NCI-H1930 (cell line): ENCODE data around the gene CSTF3.
"Not testable (repeated sequence)": the region's sequence is repeated elsewhere in the genome, so short reads cannot be mapped to it uniquely, and the experiment has no call there.

ENCODE experiments used
- DNase-seq, 2 experiments: peaks; one replicate each; lab custom pipeline; 2025; lab: John Stamatoyannopoulos, UW

CSTF3 gene

DNA sequence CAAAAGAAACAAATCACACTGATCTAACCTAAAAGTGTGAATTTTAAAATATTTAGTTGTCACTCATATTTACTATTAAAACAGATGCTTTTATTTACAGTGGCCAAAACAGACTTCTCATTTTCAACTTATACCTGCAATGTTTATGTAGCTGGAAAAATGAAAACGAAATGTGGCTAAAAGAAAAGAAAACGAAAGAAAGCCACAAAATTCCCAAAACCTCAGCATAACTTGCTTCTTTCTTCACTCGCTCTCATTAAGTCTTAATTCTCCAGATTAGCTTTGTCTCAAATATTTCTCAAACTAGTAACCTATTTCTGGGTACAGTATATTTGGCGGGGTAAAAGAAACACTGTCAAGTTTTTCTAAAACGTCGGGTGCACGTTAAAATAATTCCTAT, 693 bp downstream of the CSTF3 start:
- no peak for DNase-seq

DNA sequence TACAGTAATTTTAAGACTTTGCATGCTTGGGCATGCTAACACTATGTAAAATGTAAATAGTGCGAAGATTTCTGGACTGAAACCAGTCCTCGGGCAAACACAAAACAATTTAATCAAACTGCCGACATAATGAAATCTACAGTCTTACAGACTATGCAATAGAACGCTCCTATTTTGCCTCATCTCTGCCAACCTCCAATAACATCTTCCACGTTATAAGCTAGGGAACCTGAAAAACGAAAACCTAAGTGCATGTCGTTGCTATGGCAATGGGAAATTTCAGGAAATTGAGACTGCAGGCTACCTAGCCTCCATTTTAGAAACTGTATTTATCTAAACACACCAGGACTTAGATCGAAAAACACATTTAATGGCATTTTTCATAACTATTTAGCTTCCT, 1.1 kb downstream of the CSTF3 start:
- no peak for DNase-seq

DNA sequence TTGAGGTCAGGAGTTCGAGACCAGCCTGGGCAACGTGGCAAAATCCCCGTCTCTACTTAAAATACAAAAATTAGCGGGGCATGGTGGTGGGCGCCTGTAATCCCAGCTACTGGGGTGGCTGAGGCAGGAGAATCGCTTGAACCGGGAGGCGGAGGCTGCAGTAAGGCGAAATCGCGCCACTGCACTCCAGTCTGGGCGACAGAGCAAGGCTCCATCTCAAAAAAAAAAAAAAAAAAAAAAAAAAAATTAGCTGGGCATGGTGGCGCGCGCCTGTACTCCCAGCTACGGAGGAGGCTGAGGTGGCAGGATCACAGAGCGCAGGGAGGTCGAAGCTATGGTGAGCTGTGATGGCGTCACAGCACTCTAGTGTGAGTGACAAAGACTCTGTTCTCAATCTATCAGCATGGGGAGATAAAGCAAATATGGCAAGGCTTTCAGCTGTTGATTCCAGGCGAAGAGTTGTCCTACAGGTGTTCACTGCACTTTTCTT, 1.9 kb downstream of the CSTF3 start:
- not testable (repeated sequence) for DNase-seq

DNA sequence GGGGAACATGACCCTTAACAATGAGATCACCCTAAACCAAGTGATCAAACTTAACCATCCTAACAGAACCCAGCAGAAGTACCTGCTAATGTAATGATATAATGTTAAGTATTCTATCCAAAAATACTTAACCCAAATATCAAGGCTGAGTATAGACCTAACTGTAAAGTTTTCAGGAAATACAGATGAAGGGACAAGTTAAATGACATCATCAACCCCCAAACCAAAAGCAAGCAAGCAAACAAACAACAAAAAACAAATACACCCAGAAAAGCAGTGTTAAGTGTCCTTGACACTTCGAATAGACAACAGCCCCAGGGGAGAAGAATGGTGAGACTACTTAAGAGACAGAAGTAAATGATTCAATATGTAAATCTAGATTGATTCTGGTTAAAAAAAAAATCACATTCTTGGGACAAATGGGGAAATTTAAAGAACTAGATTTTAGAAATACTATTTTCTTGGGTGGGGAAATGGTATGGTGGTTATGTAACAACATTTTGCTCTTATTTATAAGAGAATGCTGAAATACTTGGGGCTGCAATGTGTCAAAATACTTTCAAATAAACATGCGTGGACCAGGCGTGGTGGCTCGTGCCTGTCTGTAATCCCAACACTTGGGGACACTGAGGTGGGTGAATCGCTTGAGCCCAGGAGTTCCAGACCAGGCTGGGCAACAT, 2.5 kb downstream of the CSTF3 start:
- no peak for DNase-seq

DNA sequence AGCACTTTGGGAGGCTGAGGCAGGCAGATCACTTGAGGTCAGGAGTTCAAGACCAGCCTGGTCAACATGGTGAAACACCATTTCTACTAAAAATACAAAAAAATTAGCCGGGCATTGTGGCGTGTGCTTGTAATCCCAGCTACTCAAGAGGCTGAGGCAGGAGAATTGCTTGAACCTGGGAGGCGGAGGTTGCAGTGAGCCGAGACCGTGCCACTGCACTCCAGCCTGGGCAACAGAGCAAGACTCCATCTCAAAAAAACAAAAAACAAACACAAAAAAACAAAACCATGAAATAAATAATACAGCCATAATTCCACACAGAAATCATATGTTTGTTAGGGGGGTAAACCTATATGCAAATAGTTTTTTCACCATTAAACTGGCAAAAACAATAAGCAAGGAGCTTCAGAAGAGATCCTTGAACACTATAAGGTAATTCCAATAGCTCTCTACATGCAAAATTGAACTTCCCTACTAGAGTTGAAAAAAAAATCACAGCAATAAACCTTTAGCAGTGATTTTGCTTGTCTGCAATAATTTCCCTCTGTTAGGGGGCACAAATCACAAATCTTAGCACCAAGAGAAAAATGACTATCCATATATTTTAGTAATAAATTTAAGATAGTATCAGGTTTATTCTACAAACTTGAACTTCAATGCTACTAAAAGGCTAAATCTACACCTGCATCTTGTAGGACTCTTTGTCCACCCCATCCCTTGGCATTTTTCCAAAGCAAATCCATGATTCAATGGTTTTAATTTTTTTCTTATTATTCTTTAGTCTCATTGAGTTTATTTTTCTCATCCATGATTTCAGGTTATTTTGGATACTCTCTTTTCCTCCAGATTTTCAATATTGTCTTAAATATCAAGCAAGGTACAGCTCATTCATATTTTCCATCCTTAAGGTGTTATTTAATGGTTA, 3.9 kb downstream of the CSTF3 start:
- DNase-seq: no peak

DNA sequence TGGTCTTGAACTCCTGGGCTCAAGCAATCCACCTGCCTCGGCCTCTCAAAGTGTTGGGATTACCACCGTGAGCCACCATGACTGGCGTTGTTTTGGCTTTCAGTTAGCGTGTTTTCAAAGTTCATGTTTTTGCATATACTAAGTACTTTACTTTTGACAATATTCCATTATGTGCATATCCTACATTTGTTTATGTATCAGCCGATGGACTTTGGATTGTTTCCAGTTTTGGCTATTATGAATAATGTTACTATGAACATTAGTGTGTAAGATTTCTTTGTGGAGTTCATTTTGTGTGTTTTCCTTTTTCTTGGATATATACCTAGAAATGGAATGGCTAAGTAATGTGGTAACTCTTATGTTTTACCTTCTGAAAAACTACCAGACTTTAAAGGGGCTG, 9.9 kb downstream of the CSTF3 start:
- no peak for DNase-seq

DNA sequence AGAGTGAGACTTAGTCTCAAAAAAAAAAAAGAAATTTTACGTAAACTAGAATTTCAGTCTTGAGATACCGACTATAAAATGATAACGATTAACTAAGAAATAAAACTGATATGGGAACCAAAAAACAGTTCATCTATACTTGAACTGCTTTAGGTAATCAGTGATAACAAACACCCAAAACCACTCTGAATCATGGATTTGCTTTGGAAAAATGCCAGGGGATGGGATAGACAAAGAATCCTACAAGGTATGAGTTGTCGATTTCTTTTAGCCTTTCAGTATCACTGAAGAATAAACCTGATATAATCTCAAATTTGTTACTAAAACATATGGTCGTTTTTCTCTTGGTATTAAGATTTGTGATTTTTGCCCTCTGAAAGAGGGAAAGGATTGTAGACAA, 13.7 kb downstream of the CSTF3 start:
- DNase-seq: no peak

DNA sequence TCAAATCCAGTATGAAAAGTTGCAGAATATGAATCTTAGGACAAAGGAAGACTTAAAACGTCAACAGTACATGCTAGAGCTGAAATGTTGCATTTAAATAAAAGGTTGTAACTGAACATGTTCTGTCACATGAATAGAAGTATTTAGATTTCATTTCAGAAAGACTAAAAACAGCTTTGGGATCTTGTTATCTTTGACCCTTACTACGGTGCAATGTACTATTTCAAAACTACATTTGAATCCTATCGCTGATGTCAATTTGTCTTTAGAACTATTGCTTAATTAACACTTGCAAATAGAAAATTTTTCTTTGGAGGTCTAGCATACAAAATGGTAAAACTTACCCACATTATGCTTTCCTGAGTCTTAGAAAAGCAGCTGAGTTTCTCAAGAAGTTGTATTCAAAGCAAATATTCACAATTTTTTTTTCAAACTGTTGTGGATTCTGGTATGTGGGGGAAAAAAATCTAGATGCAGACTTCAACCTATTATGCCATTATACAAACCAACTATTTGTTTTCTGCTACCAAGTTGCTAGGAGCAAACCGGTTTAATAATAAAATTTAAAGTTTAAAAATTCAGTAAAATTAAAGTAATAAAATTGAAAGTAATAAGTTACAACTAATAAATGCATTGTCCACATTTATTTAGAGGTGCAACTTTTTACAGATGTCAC, 25.4 kb downstream of the CSTF3 start:
- no peak for DNase-seq

DNA sequence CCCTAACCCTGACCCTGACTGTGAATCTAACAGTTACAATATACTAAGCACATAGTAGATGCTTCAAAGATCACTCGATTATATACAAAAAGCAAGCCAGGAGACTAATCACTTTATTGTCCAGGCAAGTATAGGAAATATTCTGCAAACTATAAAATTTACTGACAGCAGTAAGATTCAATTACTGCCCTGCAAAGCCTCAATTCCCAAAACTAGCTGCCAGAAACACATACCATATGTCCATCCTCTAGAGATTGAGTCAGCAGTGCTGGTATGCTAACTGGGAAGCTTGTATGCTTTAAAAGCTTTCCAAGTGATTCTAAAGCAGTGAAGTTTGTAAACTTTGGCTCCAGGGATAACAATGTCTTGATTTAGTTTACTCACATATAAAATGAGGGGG, 26.1 kb downstream of the CSTF3 start:
- DNase-seq: no peak

DNA sequence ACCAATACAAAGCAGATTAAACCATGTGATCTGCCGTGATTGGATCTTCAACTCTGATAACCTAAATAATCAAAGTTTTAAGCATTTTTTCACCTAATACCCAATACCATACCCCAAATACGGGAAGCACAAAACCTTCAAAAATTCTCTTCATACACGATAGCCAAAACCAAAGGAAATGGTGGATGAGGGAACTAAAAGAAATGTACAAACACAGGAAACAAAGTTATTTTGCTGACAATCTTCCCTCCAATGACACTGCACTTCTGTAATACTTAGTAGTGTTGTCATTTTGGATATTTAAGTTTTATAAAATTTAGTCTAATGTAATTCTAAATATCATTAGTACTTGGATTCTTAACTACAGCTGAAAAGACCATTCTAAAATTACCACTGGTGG, 27.0 kb downstream of the CSTF3 start:
- no peak for DNase-seq

DNA sequence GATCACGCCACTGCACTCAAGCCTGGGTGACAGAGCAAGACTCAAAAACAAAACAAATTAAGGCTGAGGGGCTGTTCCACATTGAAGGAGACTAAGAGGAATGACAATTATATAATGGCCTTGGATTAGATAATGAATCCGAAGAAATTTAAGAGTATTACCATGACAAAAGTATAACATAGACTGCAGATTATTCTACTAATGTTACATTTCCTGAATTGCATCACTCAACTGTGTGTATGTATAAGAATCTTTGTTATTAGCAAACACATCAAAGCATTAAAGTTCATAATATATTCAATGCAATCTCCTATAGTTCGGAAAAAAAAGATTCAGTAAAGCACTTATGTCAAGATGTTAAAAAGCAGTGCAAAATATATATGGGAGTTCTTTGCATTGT, 27.5 kb downstream of the CSTF3 start:
- no peak for DNase-seq

DNA sequence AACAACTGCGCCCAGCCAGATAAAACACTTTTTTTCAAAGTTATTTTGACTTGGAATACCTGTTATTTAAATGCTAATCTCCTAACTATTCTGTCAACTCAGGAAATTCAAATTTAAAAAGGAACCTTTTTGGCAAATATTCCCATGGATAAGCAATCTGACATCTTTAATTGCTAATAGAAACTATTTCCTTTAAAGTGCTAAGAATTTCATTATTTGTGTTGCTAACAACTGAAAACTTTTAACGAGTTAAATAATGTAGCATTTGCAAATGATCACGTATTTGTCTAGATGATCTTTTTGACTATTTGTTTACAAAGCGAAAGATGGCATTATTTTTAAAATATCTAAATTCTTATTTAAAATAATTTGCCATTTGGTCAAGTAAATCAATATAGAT, 28.8 kb downstream of the CSTF3 start:
- no peak for DNase-seq

DNA sequence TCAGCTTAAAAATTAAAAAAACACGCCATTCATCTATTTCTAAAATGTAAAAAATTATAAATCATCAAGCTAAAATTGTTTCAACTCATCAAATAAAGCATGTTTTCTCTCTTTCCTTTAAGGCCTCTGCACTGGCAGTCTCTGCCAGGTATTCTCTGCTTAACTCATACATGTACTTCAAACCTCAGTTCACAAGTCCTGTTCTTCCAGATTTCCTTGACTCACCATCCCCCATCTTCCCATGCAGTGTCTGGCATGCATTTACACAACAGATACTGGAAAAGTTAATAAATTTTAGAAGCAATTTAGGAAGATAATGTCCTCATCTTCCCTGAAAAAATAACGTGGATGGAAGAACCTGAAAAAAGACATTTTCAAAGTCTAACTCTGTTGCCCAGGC, 32.5 kb downstream of the CSTF3 start:
- no peak for DNase-seq

DNA sequence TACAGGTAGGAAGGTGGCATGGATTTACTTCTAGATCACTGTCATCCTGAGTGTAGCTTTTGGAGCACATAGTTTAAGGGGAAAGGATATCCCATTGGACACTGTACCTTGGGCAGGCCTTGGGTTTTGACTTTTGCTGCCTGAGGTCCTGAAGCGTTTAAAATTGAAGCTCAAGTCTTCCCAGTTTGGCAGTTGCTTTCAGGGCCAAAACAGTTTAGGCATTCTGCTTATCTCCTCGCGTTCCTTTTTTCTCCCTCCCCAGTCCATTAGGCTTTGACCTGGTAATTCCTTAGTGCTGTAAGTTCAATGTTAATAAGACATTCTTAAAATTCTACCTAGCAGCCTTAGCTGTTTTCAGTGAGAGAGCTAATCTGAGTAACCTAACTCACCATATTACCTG, 35.7 kb downstream of the CSTF3 start:
- no peak for DNase-seq

DNA sequence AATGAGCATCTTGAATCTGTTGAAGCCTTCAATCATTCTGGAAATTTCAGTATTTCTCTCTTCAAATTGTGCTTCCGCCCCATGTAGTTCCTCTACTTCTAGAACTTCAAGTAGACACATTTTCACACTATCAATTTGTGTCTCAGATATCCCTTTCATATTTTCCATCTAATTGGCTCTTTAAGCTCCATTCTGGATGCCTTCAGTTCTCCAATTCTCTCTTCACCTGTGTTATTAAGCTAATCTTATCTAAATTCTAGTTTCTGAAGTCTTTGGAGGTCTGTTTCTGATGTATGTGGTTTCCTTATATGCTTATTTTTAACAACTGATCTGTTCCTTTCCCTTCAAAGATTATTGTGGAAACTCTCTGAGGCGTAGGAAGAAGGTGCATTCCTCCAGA, 36.3 kb downstream of the CSTF3 start:
- no peak for DNase-seq

DNA sequence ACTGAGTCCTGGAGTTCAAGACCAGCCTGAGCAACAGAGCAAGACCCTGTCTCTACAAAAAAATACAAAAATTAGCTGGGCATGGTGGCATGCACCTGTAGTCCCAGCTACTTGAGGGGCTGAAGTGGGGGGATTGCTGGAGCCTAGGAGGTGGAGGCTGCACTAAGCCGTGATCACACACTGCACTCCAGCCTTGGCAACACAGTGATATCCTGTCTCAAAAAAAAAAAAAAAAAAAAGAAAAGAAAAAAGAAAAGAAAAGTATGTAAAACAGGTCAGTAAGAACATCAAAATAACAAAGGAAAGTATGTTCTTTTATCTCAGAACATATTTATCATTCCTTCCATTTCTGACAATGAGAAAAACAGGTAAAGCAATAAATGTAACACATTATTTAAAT, 38.6 kb downstream of the CSTF3 start:
- DNase-seq: not testable (repeated sequence)

DNA sequence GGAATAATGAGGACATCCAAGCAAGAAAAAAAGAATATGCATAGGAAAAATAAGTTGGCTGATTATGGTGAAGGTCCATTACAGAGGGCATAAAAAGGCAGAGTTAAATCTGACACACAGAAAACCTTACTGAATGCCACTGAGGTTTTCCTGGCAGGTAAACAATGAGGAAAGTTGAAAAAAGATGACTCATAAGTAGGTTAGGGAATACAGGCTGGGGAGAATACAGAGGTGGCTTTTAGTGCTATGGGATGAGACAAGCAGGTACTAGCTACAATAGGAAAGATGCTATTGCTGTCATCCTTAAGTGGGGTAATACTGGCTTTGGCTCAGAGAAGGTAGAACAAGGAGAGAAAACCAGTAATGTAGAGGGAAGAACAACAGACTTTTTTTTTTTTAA, 44.7 kb downstream of the CSTF3 start:
- DNase-seq: no peak

DNA sequence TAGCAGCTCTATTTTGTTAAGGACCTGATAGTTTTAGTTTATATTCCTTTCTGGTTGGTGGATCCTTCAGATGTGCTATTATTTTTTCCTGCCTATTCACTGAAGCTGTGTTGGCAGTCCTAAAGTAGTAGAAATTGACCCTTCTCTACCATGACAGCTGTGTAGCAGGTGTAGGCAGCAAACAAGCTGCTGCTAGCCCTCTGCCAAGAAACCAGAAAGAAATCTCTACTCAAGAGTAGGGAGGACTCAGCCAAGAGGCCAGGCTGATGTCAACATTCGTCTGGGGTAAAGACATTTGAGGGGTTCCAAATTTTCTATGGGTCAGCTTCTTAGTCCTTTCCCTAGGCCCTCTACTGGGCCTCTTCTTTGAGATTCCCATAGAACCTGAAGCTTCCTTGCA, 51.2 kb downstream of the CSTF3 start:
- DNase-seq: no peak

DNA sequence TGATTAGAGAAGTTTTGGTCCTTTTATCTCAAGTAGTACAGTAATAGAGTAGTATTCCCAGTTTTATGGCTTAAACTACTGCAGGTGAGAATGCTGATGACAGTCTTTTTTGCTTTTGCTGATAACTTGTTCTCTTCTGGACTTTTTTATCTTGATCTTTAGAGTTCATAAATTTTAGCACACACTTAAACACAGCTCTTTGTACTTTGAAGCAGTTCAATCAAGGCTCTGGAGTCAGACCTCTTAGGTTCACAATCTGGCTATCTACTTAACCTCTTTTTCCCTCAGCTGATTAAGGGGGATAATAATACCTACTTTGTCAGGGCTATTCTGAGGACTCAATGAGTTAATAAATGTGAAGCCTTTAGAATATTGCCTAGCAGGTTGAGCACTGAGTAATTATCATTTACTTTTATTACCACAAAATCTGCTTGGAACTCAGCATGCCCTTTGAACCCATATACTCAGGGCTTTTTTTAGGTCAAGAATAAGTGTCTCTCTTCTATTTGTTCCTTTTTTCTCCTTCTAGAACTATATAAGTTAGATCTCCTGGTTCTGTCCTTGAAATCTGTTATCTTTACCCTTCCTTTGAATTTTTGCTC, 51.9 kb downstream of the CSTF3 start:
- no peak for DNase-seq

DNA sequence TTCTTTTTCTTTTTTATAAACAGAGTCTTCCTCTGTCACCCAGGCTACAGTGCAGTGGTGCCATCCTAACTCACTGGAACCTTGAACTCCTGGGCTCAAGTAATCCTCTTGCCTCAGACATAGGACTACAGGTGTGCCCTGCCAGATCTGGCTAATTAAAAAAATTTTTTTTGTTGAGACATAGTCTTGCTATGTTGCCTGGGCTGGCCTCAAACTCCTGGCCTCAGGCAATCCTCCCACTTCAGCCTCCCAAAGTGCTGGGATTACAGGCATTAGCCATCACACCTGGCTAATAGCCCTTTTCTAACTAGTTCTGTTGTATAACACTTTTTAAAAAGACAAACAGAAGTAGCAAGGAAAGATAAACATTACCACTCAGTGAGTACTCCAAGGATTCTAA, 57.4 kb downstream of the CSTF3 start:
- no peak for DNase-seq

DNA sequence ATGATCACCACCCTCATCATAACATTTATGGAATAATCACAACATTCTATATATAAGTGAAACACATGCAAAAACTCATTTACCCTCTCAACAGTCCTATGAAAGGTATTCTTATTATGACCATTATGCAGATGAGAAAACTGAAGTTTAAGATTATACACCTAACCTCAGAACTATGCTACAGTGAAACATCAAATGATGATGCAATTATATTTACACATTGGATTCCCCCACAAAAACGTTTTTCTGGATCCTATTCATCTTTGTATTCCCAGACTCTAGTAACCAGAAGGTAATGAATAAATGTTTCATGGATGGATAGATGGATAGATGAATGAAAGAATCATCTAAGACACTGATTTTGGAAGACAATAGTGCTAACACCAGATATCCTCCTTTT, 67.1 kb downstream of the CSTF3 start:
- no peak for DNase-seq

DNA sequence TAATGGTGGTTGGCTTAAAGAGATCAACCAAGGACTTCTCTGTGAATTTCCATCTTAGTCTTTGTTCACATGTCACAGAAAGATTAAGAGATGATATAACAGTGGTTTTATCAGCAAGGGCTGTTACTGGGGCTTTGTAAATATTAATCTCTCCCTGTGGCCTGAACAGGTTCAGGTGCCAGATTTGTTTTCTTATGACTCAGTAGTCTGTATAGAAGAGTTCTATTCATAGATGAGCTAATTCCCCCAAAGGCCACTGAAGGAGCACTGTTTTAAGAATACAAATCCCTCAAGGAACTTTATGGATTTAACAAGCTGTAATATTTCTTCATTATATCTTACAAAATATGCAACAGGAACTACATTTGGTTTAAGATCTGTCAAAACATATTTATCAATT, 71.5 kb downstream of the CSTF3 start:
- DNase-seq: no peak
